Astrocyte of the hippocampus (primary cell): ENCODE measurements around the gene FMNL3.
"Not testable (repeated sequence)": the region's sequence is repeated elsewhere in the genome, so short reads cannot be mapped to it uniquely, and the experiment has no call there.

Source experiments
- DNase-seq: peaks from one replicate; pipeline ENCODE4 v3.0.0; 2011; ENCODE audit warnings: low read depth, low spot score

The FMNL3 gene

GRCh38 chr12:49632401-49632800 lies 74.8 kb downstream of the FMNL3 start:
- DNase-seq = no peak

- no peak for DNase-seq
Observed at GRCh38 chr12:49631336-49631907, 75.8 kb downstream of the FMNL3 start.

- DNase-seq = peak; percentile 77
Observed at GRCh38 chr12:49627752-49628360, 79.3 kb downstream of the FMNL3 start.

- DNase-seq = no peak
Observed at GRCh38 chr12:49626836-49627235, 80.4 kb downstream of the FMNL3 start.

GRCh38 chr12:49626169-49626835 lies 80.9 kb downstream of the FMNL3 start:
- peak; percentile 44 for DNase-seq

GRCh38 chr12:49624921-49625577 lies 82.2 kb downstream of the FMNL3 start:
- peak; percentile 22 for DNase-seq

- peak; percentile 93 for DNase-seq
Observed at GRCh38 chr12:49623142-49623904, 83.9 kb downstream of the FMNL3 start, which contains the start of gene PRPF40B. PRPF40B (plus strand) TSS chr12:49623561; CDS start chr12:49623591, 30 bp downstream.

- DNase-seq = no peak
Observed at GRCh38 chr12:49622501-49623141, 84.6 kb downstream of the FMNL3 start.

- DNase-seq = no peak
Observed at GRCh38 chr12:49621651-49622500, 85.3 kb downstream of the FMNL3 start.

GRCh38 chr12:49619286-49619685 lies 87.9 kb downstream of the FMNL3 start:
- DNase-seq = no peak

GRCh38 chr12:49618576-49618975 lies 88.6 kb downstream of the FMNL3 start:
- no peak for DNase-seq

GRCh38 chr12:49616533-49617219 lies 90.5 kb downstream of the FMNL3 start:
- no peak for DNase-seq

GRCh38 chr12:49615725-49616124 lies 91.5 kb downstream of the FMNL3 start:
- DNase-seq = no peak

GRCh38 chr12:49612210-49612609 lies 95.0 kb downstream of the FMNL3 start:
- no peak for DNase-seq

- not testable (repeated sequence) for DNase-seq
Observed at GRCh38 chr12:49610785-49611184, 96.4 kb downstream of the FMNL3 start.

GRCh38 chr12:49609875-49610154 lies 97.4 kb downstream of the FMNL3 start:
- DNase-seq = no peak

- no peak for DNase-seq
Observed at GRCh38 chr12:49609059-49609874, 97.9 kb downstream of the FMNL3 start.

- not testable (repeated sequence) for DNase-seq
Observed at GRCh38 chr12:49605539-49605938, 101.7 kb downstream of the FMNL3 start, which contains the start of gene FAM186B. FAM186B (minus strand) TSS chr12:49605639; CDS start chr12:49605477, 162 bp downstream.

- DNase-seq = no peak
Observed at GRCh38 chr12:49604856-49605255, 102.3 kb downstream of the FMNL3 start.
